ENCODE results near the gene GIMAP8.

- TF ChIP-seq CTCF (IDR thresholded peaks at IDR 0.05; ENCODE audit: low read depth, low read length), result no peak
- TF ChIP-seq POLR2A (IDR thresholded peaks at IDR 0.05; ENCODE audit: extremely low read depth, insufficient read length), result no peak
- no peak for TF ChIP-seq MAX (IDR thresholded peaks at IDR 0.05; ENCODE audit: low read depth, low read length)
Measured at GRCh38 chr7:150519310-150519709, 68.9 kb downstream of the GIMAP8 start.

Measured in NB4 (cell line).